Keratinocyte (primary cell): ENCODE data around the gene MNAT1. TPM values are rescaled to one million over a fixed set of nuclear protein-coding genes. Genes with fewer than 3 reads are reported as not detected.

Experiments used
- DNase-seq: peaks from one replicate; pipeline ENCODE4 v3.0.0-alpha.2; 2011; ENCODE audit warnings: low read depth, missing footprints, low spot score
- FAIRE-seq: peaks from 2 replicates; lab custom pipeline; 2011; peaks lifted over from hg19 to GRCh38; lab: Jason Lieb, UNC
- H2AFZ ChIP-seq: 2 replicates; pipeline ENCODE4 v1.6.0; 2012; ENCODE audit warnings: low read length, control low read depth, inconsistent platforms; ENCODE audit not compliant: control insufficient read depth
- H3K27ac ChIP-seq: 2 replicates; pipeline ENCODE4 v1.5.1; 2011; ENCODE audit warnings: low read length; ENCODE audit not compliant: control insufficient read depth, insufficient read depth
- H3K27me3 ChIP-seq: 3 replicates; pipeline ENCODE4 v1.6.0; 2011; ENCODE audit warnings: low read length; ENCODE audit not compliant: control insufficient read depth, insufficient read depth; ENCODE audit errors: extremely low read depth
- H3K36me3 ChIP-seq, 2 experiments: 2 replicates in 1 of 2; 3 replicates in 1 of 2; pipeline ENCODE4 v1.5.1; 2011; ENCODE audit warnings: low read length in 2 of 2, mild to moderate bottlenecking in 1 of 2; ENCODE audit not compliant: control insufficient read depth in 2 of 2, insufficient read depth in 2 of 2; ENCODE audit errors: extremely low read depth in 1 of 2
- H3K4me1 ChIP-seq: 3 replicates; pipeline ENCODE4 v1.5.1; 2011; ENCODE audit warnings: low read length; ENCODE audit not compliant: control insufficient read depth, insufficient read depth; ENCODE audit errors: extremely low read depth
- H3K4me2 ChIP-seq: 3 replicates; pipeline ENCODE4 v1.6.0; 2011; ENCODE audit warnings: low read depth, low read length; ENCODE audit not compliant: control insufficient read depth, insufficient read depth; ENCODE audit errors: extremely low read depth
- H3K4me3 ChIP-seq, 3 experiments: fragments of 200-600 bp in 1 of 3; sonication (generic) in 1 of 3; 2 replicates in 2 of 3; 3 replicates in 1 of 3; pipeline ENCODE4 v1.5.1; 2011 to 2016; ENCODE audit warnings: low read length in 3 of 3, mild to moderate bottlenecking in 3 of 3, control low read depth in 2 of 3, inconsistent platforms in 1 of 3, low read depth in 1 of 3, mixed read lengths in 1 of 3, mixed run types in 1 of 3, moderate library complexity in 1 of 3; ENCODE audit not compliant: control insufficient read depth in 2 of 3, insufficient read depth in 2 of 3; ENCODE audit errors: extremely low read depth in 1 of 3
- H3K79me2 ChIP-seq: 2 replicates; pipeline ENCODE4 v1.6.0; 2012; ENCODE audit warnings: low read length; ENCODE audit not compliant: control insufficient read depth, insufficient read depth
- H3K9ac ChIP-seq: 3 replicates; pipeline ENCODE4 v1.6.0; 2011; ENCODE audit warnings: low read length; ENCODE audit not compliant: control insufficient read depth, insufficient read depth; ENCODE audit errors: extremely low read depth
- H3K9me1 ChIP-seq: 3 replicates; pipeline ENCODE4 v1.6.0; 2011; ENCODE audit warnings: low read length; ENCODE audit not compliant: control insufficient read depth, insufficient read depth; ENCODE audit errors: extremely low read depth
- H3K9me3 ChIP-seq: 2 replicates; pipeline ENCODE4 v1.5.1; 2012; ENCODE audit warnings: low read depth, low read length; ENCODE audit not compliant: control insufficient read depth
- H4K20me1 ChIP-seq: 3 replicates; pipeline ENCODE4 v1.6.0; 2011; ENCODE audit warnings: low read length; ENCODE audit not compliant: control insufficient read depth, insufficient read depth; ENCODE audit errors: extremely low read depth
- EZH2 ChIP-seq: IDR thresholded peaks from one replicate; pipeline ENCODE4 v1.6.1; 2012; ENCODE audit warnings: inconsistent platforms, mild to moderate bottlenecking, low read length, moderate library complexity
- dilution Hi-C: fragments of 300-500 bp; cut with MboI; formaldehyde crosslinking; loops from one replicate; pipeline ENCODE4 v1.7.0; 2020; ENCODE audit warnings: low sequenced_read_pairs; ENCODE audit not compliant: extremely low pct_ligation_motif_present
- polyA plus RNA-seq, 5 experiments: library from polyadenylated mRNA; depleted of rRNA in 3 of 5; stranded (reverse) in 3 of 5; stranded (forward) in 1 of 5; unstranded in 1 of 5; fragments of >200 nt; gene quantifications; 1 replicate in 1 of 5; 2 replicates in 3 of 5; 3 replicates in 1 of 5; pipeline versions ENCODE4 v1.2.1 to v1.2.3, GENCODE V29; 2011 to 2012; ENCODE audit warnings: missing spikeins in 2 of 5, low read depth in 1 of 5, low replicate concordance in 1 of 5
- TF ChIP-seq, protein P1 (sequence below), 3 experiments: IDR thresholded peaks in 1 of 3; conservative IDR thresholded peaks in 1 of 3; optimal IDR thresholded peaks in 1 of 3; 2 replicates in 2 of 3; 3 replicates in 1 of 3; pipeline versions ENCODE3 to v1.5.1; 2011; ENCODE audit warnings: low read length in 3 of 3, mild to moderate bottlenecking in 3 of 3, moderate library complexity in 2 of 3, control low read depth in 1 of 3, inconsistent platforms in 1 of 3; ENCODE audit not compliant: insufficient read depth in 2 of 3; ENCODE audit errors: extremely low read depth in 1 of 3

The MNAT1 gene
- polyA plus RNA-seq, 1 donor (not counting 4 experiments of a cell fraction or from before 2014, with no cell fraction given): 79.5 TPM

GRCh38 chr14:60986500-60986899 lies 251.9 kb downstream of the MNAT1 start:
- dilution Hi-C loops: no loop called here
- no peak for TF ChIP-seq EZH2
- no peak for FAIRE-seq

DNA sequence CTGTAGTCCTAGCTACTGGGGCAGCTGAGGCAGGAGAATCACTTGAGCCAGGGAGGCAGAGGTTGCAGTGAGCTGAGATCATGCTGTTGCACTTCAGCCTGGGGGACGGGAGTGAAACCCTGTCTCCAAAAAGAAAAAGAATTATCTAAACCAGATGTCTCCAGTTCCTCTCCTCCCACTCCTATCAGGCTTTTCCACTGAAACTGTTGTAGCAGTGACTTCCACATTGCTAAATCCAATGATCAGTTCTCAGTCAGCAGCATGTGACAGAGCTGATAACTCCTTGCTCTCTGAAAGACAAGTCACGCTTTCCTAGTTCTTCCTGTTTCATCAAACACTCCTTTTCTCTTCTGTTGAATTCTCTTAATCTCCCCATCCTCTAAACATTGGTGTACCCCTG lies 255.0 kb downstream of the MNAT1 start:
- dilution Hi-C loops: no loop called here
- TF ChIP-seq EZH2: no peak
- TF ChIP-seq, protein P1, sequence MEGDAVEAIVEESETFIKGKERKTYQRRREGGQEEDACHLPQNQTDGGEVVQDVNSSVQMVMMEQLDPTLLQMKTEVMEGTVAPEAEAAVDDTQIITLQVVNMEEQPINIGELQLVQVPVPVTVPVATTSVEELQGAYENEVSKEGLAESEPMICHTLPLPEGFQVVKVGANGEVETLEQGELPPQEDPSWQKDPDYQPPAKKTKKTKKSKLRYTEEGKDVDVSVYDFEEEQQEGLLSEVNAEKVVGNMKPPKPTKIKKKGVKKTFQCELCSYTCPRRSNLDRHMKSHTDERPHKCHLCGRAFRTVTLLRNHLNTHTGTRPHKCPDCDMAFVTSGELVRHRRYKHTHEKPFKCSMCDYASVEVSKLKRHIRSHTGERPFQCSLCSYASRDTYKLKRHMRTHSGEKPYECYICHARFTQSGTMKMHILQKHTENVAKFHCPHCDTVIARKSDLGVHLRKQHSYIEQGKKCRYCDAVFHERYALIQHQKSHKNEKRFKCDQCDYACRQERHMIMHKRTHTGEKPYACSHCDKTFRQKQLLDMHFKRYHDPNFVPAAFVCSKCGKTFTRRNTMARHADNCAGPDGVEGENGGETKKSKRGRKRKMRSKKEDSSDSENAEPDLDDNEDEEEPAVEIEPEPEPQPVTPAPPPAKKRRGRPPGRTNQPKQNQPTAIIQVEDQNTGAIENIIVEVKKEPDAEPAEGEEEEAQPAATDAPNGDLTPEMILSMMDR (optimal IDR thresholded peaks at IDR 0.05 in 1 of 3, IDR thresholded peaks at IDR 0.05 in 1 of 3, conservative IDR thresholded peaks at IDR 0.05 in 1 of 3; ENCODE audit: extremely low read depth in 1 of 3, insufficient read depth in 2 of 3, low read length in 3 of 3): no peak
- Histone ChIP-seq H3K36me3 (peaks cover 0 to 4% of the 10 kb centered on the region in 2 experiments), H2AFZ (no peak overlapping the region), H3K27ac (no peak overlapping the region), H4K20me1 (no peaks in the 10 kb centered on the region), H3K27me3 (no peaks in the 10 kb centered on the region), H3K9me3 (no peaks in the 10 kb centered on the region), H3K9ac (no peak overlapping the region), H3K79me2 (no peaks in the 10 kb centered on the region), H3K9me1 (no peaks in the 10 kb centered on the region), H3K4me1 (no peaks in the 10 kb centered on the region), H3K4me2 (no peak overlapping the region), H3K4me3 (no peak overlapping the region)
- DNase-seq (no peak), FAIRE-seq (no peak)

More at GRCh38 chr14:60986500-60986899, 251.9 kb downstream of the MNAT1 start:
- Histone ChIP-seq H3K9me3 (no peaks in the 10 kb centered on the region), H3K4me2 (no peak overlapping the region), H3K36me3 (peaks cover 0 to 4% of the 10 kb centered on the region in 2 experiments), H3K4me1 (peaks cover 9% of the 10 kb centered on the region), H3K9me1 (no peaks in the 10 kb centered on the region), H3K79me2 (no peaks in the 10 kb centered on the region), H4K20me1 (no peaks in the 10 kb centered on the region), H3K9ac (no peak overlapping the region), H3K4me3 (no peak overlapping the region), H2AFZ (no peak overlapping the region), H3K27ac (no peak overlapping the region), H3K27me3 (no peaks in the 10 kb centered on the region)
- no peak for DNase-seq

DNA sequence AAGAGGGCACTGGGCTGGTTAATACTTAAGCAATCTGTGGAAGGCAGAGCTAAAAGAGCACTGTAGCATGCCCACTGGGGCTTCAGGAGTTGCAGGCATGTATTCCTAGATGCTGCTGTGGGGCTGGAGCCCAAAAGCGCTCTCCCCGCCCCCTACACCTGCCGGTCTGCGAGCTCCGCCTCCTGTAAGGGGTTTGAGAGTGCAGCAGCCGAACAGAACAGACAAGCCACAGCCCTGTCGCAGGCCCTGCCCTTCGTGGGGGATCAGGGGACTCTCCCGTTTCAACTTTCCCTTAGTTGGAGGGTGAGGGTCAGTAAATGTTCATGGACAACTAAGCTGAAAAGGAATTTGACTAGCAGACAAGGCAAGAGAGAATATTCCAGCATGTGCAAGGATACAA lies 264.1 kb downstream of the MNAT1 start:
- Histone ChIP-seq H3K79me2 (no peaks in the 10 kb centered on the region), H3K27ac (no peak overlapping the region), H4K20me1 (no peaks in the 10 kb centered on the region), H3K4me2 (no peak overlapping the region), H3K9me3 (no peaks in the 10 kb centered on the region), H3K36me3 (no peaks in the 10 kb centered on the region), H3K4me3 (no peak overlapping the region), H3K27me3 (no peaks in the 10 kb centered on the region), H2AFZ (no peak overlapping the region), H3K9ac (no peak overlapping the region), H3K4me1 (no peaks in the 10 kb centered on the region), H3K9me1 (no peaks in the 10 kb centered on the region)
- DNase-seq (no peak), FAIRE-seq (no peak)
- dilution Hi-C loops: no loop called here
- TF ChIP-seq, protein P1 (optimal IDR thresholded peaks at IDR 0.05 in 1 of 3, IDR thresholded peaks at IDR 0.05 in 1 of 3, conservative IDR thresholded peaks at IDR 0.05 in 1 of 3; ENCODE audit: extremely low read depth in 1 of 3, insufficient read depth in 2 of 3, low read length in 3 of 3): no peak
- no peak for TF ChIP-seq EZH2
